T follicular helper cell (primary cell): ENCODE results near the gene TATDN3.
"Not testable (repeated sequence)": the region's sequence is repeated elsewhere in the genome, so short reads cannot be mapped to it uniquely, and the experiment has no call there.

Source experiments
- DNase-seq: peaks from one replicate; pipeline ENCODE4 v3.0.0-alpha.2; 2020; ENCODE audit warnings: low read depth
- total RNA-seq, 2 experiments: gene quantifications; one replicate each; lab custom pipeline; 2026; lab: John Stamatoyannopoulos, UW

TATDN3 gene, protein sequence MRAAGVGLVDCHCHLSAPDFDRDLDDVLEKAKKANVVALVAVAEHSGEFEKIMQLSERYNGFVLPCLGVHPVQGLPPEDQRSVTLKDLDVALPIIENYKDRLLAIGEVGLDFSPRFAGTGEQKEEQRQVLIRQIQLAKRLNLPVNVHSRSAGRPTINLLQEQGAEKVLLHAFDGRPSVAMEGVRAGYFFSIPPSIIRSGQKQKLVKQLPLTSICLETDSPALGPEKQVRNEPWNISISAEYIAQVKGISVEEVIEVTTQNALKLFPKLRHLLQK
- 13.1 to 14.8 reads per million in 2 experiments for total RNA-seq

DNA sequence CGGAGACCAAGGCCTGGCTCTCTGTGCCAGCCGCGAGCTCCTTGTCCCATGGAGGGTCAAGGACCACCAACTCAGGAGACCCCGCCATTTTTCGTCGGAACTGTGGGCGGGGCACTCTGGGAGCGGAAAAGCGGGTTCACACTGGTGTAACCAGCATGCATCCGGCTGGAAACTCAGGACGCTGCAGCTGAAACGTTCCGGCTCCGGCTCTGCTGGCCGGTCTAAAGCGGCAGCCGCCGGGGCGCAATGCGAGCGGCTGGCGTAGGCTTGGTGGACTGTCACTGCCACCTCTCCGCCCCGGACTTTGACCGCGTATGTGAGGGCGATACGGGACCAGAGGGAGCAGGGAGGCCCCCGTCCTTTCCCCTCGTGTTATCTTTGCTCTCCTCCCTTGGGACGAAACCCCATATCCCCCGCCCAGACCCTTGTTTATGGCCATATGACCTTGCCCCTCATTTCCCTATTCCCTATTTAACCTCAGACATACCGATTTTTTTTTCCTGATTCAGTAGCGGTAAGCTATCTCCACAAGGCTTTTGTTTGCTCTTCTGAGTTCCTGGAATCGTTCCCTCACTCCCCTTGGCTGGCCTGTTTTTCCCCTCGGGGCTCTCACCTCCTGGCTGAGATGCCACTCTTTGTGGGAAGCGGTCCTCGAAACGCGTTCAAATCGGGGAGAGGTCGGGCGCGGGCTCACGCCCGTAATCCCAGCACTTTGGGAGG lies at the start of gene TATDN3, which contains the start of gene NSL1:
TSS of gene TATDN3 (plus strand) at position 219 of the 720 bp plus-strand sequence. CDS start at position 247, 28 bp downstream.
TSS of gene NSL1 (minus strand) at position 102 of the 720 bp plus-strand sequence. CDS start at position 88, 14 bp downstream.
- peak; percentile 85 for DNase-seq

DNA sequence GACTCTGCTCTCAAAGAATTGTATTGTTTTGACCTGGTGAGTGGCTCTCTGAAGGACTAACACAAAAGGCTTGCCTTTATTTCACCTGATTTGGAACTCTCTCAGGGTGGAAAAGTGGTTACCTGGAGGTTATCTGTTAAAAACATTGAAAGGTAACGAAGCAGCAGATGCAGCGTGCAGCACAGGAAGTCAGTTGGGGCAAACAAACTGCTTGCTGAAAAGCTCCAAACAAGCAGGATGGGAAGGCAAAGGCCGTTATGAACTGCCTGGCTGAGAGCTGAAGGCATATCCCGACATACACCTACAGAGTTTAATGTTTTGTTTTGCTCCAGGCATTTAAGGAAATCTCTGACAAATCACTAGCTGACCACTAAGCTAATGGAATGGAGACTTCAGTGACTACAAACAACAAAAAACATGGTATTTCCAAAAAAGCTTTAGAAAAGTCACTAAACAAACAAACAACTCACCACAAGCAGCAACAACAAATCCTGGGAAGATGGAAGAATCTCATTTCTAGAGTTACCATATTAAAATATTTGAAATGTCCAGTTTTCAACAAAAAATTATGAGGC lies 47.7 kb upstream of the TATDN3 start:
- no peak for DNase-seq

DNA sequence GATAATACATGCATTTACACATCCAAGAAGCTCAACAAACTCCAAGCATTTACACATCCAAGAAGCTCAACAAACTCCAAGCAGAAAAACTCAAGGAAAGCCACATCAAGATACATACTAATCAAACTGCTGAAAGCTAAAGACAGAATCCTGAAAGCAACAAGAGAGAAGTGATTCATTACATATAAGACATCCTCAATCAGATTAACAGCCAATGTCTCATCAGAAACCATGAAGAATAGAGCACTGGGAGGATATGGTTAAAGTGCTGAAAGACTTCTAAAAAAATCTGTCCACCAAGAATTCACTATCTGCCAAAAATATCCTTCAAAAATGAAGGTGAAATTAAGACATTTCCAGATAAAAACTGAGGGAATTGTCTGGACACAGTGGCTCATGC lies 46.4 kb upstream of the TATDN3 start:
- no peak for DNase-seq

DNA sequence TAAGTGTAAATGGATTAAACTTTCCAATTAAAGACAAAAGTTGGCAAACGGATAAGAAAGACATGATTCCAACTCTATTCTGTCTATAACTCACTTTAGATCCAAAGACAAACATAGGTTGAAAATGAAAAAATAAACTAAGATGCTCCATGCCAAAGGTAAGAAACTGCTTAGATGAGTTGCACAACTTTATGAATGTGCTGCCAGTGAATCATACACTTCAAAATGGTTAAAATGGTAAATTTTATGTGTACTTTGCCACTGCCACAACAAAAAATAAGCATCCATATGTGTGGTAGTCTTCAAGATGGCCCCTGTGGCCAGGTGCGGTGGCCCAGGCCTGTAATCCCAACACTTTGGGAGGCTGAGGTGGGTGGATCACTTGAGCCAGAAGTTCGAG lies 45.1 kb upstream of the TATDN3 start:
- DNase-seq, result no peak

DNA sequence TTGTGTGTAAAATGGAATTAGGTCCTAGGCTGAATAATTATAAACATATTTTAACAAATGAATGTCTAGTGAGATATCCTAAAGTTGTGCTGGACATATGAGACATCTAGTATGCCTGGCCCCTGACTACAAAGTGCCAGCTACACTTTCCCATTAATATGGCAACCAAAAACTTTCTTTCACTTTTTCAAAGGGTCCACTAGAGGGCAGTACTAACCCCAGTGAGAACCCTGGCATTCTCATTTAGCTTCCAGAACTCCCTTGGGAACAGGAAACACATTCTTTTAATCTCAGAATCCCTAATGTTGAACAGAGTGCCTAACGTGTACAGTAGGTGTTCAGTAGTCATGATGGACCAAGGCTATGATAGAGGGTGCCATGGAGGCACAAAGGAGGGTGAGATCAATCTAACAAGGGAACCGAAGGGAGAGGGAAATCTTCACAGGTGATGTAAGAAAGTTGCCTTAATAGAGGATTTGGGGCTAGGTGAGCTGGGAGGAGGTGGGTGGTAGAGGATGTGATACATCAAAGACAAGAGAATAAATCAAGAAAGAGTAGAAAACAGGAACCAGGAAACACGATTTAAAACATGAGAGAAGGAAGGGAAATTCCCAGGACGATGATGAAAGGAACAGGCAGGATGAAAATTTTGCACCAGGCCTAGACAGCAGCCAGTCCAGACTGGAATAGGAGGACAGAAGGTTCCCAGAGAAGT lies 41.7 kb upstream of the TATDN3 start:
- DNase-seq, result no peak

DNA sequence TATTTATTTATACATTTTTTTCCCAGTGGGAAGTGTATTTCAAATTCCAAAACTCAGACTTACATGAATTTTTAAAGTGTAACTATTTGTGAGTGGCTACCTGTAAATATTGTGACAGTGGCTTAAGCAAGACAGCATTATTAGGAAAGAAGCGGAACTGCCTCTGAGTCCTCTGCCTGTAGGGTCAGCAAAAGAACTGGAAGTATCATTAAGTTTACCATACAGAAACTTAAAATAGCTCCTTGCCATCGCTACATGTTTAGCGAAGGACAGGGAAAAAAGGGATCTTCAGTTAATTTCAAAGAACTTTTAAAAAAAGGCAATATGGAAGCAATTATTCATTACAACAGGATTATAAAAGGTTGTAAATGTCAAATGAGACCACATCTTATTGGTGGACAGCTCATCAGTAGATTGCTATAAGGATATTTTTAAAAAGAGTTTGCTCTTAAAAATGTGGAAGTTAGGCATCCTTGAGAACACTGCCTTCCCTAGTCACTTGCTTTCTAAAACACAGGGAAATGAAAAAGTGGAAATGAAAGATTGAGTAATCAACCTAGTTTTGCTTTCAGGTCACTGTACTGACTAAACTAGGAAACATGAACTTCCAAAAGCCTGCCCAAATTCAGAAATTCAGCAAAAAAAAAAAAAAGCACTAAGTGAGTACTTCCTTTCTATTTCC lies 39.3 kb upstream of the TATDN3 start:
- DNase-seq, result no peak

DNA sequence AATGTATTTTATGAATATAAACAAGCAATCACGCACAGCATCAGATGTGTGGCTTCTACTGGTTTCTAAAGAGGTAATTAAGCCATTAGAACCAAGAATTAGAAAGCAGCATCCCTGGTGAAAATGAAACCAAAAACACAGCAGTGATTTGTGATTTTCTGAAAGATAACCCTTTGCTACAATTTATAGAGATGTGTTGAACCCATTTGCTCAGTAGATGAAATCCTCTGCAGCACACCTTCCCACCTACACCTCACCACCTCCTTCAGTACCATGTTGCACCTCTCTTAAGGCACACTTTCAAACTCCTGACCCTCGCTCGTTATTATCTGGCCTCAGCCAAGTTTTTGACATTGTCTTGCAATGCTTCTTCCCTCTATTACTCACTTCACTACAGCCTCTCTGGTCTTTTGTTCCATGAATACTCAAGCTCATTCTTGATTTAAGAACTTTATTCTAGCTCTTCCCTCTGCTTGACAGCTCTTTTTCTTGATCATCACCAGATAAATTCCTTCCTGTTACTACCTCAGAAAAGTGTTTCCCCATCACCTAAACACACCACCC lies 38.7 kb upstream of the TATDN3 start:
- DNase-seq, result no peak

DNA sequence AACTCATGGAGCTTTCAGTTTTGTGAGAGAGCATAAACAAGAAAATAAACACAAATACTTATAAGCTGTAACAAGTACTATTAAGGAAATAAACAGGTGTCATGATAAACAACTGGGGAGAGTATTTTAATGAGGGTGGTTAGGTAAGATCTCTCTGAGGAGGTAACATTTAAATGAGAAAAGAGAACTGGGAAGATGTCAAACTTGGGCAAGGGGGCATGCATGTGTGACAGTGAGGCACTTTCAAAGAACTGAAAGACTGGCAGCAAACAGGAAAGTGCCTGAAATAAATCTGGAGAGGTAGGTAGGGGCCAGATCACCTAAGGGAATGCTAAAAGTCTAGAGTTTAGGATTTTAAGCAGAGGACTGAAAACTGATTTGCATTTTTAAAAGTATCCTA lies 37.9 kb upstream of the TATDN3 start:
- DNase-seq, result no peak

DNA sequence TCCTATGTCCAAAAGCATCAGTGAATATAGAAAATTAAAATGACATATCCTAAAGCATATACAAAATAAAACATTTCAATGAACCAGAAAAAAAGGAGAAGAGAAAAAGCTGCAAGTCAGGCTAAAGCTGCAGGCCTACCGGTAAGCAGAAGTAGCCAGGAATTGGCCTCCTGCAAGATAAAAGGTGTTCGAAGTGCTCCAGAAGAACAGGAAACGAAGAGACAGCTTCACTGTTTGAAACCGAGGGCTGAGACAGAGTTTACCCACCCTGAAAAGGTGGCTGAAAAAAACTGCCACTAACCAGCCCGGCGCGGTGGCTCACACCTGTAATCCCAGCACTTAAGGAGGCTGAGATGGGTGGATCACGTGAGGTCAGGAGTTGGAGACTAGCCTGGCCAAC lies 37.5 kb upstream of the TATDN3 start:
- DNase-seq, result no peak

DNA sequence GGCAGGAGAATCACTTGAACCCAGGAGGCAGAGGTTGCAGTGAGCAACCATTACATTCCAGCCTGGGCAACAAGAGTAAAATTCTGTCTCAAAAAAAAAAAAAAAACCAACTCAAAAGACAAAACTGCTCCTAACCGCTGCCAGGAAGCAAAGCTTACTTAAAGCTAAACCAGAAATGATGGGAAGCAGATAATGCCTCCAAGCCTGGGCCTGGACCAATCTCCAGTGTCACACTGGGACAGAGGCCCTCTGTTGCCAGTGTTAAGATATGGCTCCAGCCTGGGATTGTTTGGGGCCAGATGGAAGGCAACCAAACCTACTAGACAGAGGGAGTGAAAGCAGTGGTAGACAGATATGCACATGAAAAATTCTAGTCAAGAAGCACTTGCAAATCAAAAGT lies 37.0 kb upstream of the TATDN3 start:
- DNase-seq, result no peak

DNA sequence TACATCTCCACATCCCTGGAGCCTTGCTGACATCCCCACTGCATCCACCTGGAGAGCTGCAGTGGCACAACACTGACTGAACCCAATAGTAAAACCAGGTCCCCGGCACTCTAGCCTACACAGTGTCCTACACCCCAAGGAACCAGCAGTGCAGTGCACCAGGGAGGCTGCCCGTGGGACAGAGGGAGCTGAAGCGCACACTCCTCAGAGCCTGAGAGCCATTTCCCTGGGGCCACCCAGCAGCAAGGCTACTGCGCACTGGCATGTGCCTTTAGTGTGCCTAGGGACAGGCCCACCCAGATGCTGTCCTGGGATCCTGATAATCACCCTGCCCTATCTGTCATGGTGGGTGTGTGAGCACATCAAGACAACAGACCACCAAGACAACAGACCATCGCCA lies 32.0 kb upstream of the TATDN3 start:
- no peak for DNase-seq

DNA sequence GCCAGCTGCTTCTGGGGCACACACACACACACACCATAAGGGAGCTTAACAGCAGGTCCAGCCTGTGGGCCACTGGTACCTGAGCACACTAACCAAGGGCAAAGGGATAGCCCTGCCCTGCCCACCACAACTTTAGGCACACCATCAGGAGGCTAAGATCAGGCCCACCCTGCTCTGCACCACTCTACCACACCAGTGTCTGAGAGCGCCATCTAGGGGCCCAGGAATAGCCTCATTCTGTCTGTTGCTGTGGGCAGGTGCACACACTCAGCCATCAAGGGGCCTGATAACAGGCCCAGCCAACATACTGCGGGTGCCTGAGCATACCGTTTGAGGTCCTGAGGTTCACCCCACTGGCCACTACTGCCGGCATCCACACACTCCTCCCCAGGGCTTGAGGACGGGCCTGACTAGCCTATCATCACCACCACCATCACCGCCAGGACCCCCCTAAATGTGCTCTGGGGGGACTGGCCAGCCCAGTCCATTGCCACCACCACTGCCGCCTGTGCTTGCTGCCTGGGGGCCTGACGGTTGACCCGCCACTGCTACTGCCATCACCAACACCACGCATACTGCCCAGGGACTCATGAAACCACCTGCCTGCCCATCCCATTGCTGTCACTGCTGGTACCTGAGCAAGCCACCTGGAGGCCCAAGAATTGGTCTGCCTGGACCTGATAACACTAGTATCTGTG lies 31.4 kb upstream of the TATDN3 start:
- DNase-seq, result peak; percentile 24

DNA sequence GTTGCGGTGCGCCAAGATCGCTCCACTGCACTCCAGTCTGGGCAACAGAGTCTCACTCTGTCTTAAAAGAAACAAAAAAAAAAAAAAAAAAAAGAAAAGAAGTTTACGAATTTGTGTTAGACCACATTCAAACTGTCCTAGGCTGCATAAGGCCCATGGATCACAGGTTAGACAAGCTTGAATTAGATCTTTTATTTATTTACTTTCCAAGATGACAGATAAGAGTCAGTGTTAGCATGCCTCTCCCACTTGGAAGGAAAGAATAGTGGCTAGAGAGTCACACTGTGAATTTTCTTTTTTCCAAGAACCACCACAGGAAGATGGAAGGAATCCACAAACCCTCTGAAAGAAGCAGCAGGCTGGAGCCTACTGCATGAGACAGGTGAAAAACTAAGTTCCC lies 29.5 kb upstream of the TATDN3 start:
- no peak for DNase-seq

DNA sequence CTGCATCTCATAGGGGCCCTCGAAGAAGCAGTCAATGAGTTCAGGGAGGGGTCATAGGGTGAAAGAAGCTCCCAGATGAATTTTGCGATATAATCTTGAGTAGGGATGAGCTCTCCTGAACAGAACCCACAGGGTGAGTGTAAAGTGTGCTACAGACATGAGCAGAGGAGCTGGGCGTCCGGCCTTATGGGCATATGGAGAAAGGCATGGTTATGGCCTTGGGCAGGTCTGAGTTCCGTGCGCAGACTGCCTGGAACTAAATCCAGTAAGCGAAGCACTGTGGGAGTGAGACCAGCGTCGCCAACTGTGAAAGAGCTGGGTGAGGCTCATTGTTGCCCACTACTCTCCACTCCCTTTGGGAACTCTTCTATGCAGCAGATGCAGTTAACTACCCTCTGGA lies 28.9 kb upstream of the TATDN3 start:
- DNase-seq, result no peak

DNA sequence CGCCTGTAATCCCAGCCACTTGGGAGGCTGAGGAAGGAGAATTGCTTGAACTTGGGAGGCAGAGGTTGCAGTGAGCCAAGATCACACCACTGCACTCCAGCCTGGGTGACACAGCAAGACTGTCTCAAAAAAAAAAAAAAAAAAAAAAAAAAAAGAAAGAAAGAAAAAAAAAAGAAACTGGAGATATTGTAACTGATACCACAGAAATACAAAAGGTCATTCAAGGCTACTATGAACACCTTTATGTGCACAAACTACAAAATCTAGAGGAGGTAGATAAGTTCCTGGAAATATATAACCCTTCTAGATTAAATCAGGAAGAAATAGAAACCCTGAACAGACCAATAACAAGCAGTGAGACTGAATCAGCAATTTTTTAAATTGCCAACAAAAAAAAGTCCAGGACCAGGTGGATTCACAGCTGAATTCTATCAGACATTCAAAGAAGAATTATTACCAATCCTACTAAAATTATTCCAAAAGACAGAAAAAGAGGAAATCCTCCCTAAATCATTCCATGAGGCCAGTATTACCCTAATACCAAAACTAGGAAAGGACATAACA lies 26.9 kb upstream of the TATDN3 start:
- DNase-seq, result not testable (repeated sequence)

DNA sequence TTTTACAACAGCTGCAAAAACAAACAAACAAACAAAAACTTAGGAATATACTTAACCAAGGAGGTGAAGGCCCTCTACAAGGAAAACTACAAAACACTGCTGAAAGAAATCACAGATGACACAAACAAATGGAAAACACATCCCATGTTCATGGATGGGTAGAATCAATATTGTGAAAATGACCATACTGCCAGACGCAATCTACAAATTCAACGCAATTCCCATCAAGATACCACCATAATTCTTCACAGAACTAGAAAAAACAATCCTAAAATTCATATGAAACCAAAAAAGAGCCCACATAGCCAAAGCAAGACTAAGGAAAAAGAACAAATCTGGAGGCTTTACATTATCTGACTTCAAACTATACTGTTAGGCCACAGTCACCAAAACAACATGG lies 24.9 kb upstream of the TATDN3 start:
- DNase-seq, result not testable (repeated sequence)

DNA sequence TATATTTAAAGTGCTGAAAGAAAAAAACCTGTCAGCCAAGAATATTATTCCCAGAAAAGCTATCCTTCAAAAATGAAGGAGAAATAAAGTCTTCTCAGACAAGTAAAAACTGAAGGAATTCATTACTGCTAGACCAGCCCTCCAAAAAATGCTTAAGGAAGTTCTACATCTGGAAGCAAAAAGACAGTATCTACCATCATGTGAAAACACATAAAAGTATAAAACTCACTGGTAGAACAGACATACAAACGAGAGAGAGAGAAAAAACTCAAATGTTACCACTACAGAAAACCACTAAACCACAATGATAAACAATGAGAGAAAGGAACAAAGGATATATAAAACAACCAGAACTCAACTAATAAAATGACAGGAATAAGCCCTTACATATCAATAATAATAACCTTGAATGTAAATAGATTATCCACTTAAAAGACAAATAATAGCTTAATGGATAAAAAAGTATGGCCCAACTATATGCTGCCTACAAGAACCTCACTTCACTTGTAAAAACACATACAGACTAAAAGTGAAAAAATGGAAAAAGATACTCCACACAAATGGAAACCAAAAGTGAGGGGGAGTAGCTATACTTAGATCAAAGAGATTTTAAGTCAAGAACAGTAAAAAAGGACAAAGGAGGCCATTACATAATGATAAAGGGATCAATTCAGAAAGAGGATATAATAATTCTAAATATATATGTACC lies 22.1 kb upstream of the TATDN3 start:
- no peak for DNase-seq

DNA sequence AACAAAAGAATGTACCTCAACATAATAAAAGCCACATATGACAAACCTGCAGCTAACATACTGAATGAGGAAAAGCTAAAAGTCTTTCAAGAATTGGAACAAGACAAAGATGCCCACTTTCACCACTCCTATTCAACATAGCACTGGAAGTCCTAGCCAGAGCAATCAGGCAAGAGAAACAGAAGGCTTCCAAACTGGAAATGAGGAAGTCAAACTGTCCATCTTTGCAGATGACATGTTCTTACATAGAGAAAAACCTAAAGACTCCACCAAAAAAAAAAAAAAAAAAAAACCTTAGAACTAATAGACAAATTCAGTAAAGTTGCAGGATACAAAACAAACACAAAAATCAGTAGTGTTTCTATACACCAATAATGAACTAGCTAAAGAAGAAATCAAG lies 20.4 kb upstream of the TATDN3 start:
- no peak for DNase-seq

DNA sequence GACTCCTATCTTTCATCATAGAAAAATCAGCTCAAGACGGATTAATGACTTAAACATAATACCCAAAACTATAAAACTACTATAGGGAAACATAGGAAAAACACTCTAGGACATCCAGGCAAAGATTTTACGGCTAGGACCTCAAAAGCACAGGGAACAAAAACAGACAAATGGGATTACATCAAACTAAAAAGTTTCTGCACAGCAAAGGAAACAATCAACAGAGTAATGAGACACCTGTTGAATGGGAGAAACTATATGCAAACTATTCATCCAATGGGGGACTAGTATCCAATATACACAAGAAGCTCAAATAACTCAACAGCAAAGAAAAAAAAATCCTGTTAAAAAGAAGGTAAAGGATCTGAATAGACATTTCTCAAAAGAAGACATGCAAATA lies 18.7 kb upstream of the TATDN3 start:
- DNase-seq, result no peak

DNA sequence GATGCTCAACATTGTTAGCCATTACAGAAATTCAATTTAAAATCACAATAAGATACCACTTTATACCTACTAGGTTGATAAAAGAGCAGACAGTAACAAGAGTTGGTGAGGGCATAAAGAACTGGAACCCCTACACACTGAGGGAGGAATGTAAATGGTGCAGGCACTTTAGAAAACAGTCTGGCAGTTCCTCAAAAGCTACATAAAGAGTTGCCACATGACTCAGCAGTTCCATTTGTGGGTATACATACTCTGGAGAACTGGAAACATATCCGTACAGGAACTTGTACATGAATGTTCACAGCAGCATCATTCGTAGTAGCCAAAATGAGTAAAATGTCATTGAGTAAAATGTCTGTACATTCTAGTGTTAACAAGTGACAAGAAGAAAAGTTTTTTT lies 17.1 kb upstream of the TATDN3 start:
- DNase-seq, result no peak
